GM12864 (cell line): Measurements from ENCODE around the gene ST8SIA4.

Source experiments
- DNase-seq: peaks from one replicate; pipeline ENCODE4 v3.0.0-alpha.2; 2011; ENCODE audit warnings: low read depth
- H3K4me3 ChIP-seq: 2 replicates; pipeline ENCODE4 v1.5.1; 2011; ENCODE audit warnings: mild to moderate bottlenecking, low read depth, low read length, control low read depth
- CTCF ChIP-seq: IDR thresholded peaks from 2 replicates; pipeline ENCODE4 v1.5.1; 2011; ENCODE audit warnings: low read depth, mild to moderate bottlenecking, moderate library complexity, low read length, control low read depth, inconsistent platforms; ENCODE audit errors: missing control alignments

Gene ST8SIA4

GRCh38 chr5:100867039-100867562, 36.0 kb downstream of the ST8SIA4 start:
- TF ChIP-seq CTCF = no peak
- no peak for DNase-seq

GRCh38 chr5:100864931-100865330, 38.2 kb downstream of the ST8SIA4 start:
- no peak for TF ChIP-seq CTCF
- DNase-seq = no peak
- H3K4me3 ChIP-seq = no peak overlapping the region

More at GRCh38 chr5:100867039-100867562, 36.0 kb downstream of the ST8SIA4 start:
- H3K4me3 ChIP-seq = no peak overlapping the region

- no peak overlapping the region for H3K4me3 ChIP-seq
- TF ChIP-seq CTCF = no peak
Observed at GRCh38 chr5:100863739-100864138, 39.3 kb downstream of the ST8SIA4 start.

GRCh38 chr5:100861148-100861547, 41.9 kb downstream of the ST8SIA4 start:
- no peak for DNase-seq
- no peak for TF ChIP-seq CTCF
- no peak overlapping the region for H3K4me3 ChIP-seq

More at GRCh38 chr5:100863739-100864138, 39.3 kb downstream of the ST8SIA4 start:
- no peak for DNase-seq

GRCh38 chr5:100860407-100860806, 42.7 kb downstream of the ST8SIA4 start:
- H3K4me3 ChIP-seq = no peak overlapping the region
- TF ChIP-seq CTCF = no peak
- no peak for DNase-seq

GRCh38 chr5:100858987-100859545, 44.0 kb downstream of the ST8SIA4 start:
- no peak overlapping the region for H3K4me3 ChIP-seq
- TF ChIP-seq CTCF = no peak

GRCh38 chr5:100856462-100856861, 46.6 kb downstream of the ST8SIA4 start:
- H3K4me3 ChIP-seq = peak overlapping the region; percentile 48; the same call in 1 of the 2 replicates
- no peak for TF ChIP-seq CTCF
- DNase-seq = no peak

More at GRCh38 chr5:100858987-100859545, 44.0 kb downstream of the ST8SIA4 start:
- DNase-seq = no peak
